ENCODE results near the gene ADAMTSL1. TPM values are rescaled to one million over a fixed set of nuclear protein-coding genes. Genes with fewer than 3 reads are reported as not detected.

Gene ADAMTSL1
- total RNA-seq, 6 experiments from 2014 or later: 0.73 to 2.1 (median 0.89) TPM

GRCh38 chr9:18749711-18750110 lies 275.8 kb downstream of the ADAMTSL1 start:
- Histone ChIP-seq H3K4me1 (peaks cover 0 to 5% (median 0%) of the 10 kb centered on the region in 4 donors), H3K4me3 (no peak overlapping the region), H3K36me3 (no peaks in the 10 kb centered on the region), H3K27ac (no peak overlapping the region), H3K9me3 (no peaks in the 10 kb centered on the region), H3K27me3 (no peaks in the 10 kb centered on the region)
- DNase-seq (no peak), ATAC-seq (no peak)
- intact Hi-C loops (cut with DNase I): no loop called here
- no peak for TF ChIP-seq POLR2A (IDR thresholded peaks at IDR 0.05)
- TF ChIP-seq, protein P1, sequence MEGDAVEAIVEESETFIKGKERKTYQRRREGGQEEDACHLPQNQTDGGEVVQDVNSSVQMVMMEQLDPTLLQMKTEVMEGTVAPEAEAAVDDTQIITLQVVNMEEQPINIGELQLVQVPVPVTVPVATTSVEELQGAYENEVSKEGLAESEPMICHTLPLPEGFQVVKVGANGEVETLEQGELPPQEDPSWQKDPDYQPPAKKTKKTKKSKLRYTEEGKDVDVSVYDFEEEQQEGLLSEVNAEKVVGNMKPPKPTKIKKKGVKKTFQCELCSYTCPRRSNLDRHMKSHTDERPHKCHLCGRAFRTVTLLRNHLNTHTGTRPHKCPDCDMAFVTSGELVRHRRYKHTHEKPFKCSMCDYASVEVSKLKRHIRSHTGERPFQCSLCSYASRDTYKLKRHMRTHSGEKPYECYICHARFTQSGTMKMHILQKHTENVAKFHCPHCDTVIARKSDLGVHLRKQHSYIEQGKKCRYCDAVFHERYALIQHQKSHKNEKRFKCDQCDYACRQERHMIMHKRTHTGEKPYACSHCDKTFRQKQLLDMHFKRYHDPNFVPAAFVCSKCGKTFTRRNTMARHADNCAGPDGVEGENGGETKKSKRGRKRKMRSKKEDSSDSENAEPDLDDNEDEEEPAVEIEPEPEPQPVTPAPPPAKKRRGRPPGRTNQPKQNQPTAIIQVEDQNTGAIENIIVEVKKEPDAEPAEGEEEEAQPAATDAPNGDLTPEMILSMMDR (IDR thresholded peaks at IDR 0.05): no peak
- 100% methylated on average over 1 of the region's 1 CpG for WGBS (ENCODE audit: insufficient coverage, low coverage, low lambda C conversion rate, missing lambda C conversion rate)

DNA sequence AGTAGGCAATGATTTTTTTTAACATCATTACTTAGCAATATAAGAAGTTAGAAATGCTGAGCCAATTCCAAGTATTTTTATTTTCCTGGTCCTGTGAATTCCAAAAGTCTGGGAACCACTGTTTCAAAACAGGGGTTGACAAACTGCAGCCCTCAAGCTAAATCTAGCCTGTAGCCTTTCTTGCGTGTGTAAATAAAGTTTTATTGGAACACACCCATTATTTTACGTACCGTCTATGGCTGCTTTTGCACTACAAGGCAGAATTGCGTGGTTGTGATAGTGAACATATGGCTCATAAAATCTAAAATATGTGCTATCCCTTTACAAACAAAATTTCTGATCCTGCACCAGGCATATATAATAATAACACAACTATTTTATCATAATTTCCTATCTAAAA lies 280.0 kb downstream of the ADAMTSL1 start:
- no peaks in the 10 kb centered on the region for H3K36me3 ChIP-seq
- no peak for DNase-seq
- TF ChIP-seq POLR2A (IDR thresholded peaks at IDR 0.05): no peak
- TF ChIP-seq, protein P1 (IDR thresholded peaks at IDR 0.05): no peak
- H3K4me1 ChIP-seq: peaks cover 0 to 18% (median 3%) of the 10 kb centered on the region in 4 donors
- no peak overlapping the region for H3K4me3 ChIP-seq
- 89% methylated on average over 4 of the region's 4 CpGs for WGBS (ENCODE audit: insufficient coverage, low coverage, low lambda C conversion rate, missing lambda C conversion rate)
- no peak for ATAC-seq
- H3K27me3 ChIP-seq: no peaks in the 10 kb centered on the region
- H3K27ac ChIP-seq: no peak overlapping the region
- intact Hi-C loops (cut with DNase I): no loop called here
- no peaks in the 10 kb centered on the region for H3K9me3 ChIP-seq

GRCh38 chr9:18754537-18754936 lies 280.6 kb downstream of the ADAMTSL1 start:
- intact Hi-C loops (cut with DNase I): no loop called here
- no peak for DNase-seq
- no peaks in the 10 kb centered on the region for H3K36me3 ChIP-seq
- H3K4me1 ChIP-seq: peaks cover 0 to 18% (median 3%) of the 10 kb centered on the region in 4 donors
- ATAC-seq: no peak
- no peak overlapping the region for H3K27ac ChIP-seq
- H3K9me3 ChIP-seq: no peaks in the 10 kb centered on the region
- H3K27me3 ChIP-seq: no peaks in the 10 kb centered on the region
- TF ChIP-seq, protein P1 (IDR thresholded peaks at IDR 0.05): no peak
- no peak for TF ChIP-seq POLR2A (IDR thresholded peaks at IDR 0.05)
- 90% methylated on average over 4 of the region's 4 CpGs for WGBS (ENCODE audit: insufficient coverage, low coverage, low lambda C conversion rate, missing lambda C conversion rate)
- H3K4me3 ChIP-seq: no peak overlapping the region

- peaks cover 0 to 18% (median 3%) of the 10 kb centered on the region in 4 donors for H3K4me1 ChIP-seq
- no peak overlapping the region for H3K27ac ChIP-seq
- intact Hi-C loops (cut with DNase I): no loop called here
- WGBS (ENCODE audit: insufficient coverage, low coverage, low lambda C conversion rate, missing lambda C conversion rate): 70% methylated on average over 2 of the region's 2 CpGs
- no peaks in the 10 kb centered on the region for H3K27me3 ChIP-seq
- no peaks in the 10 kb centered on the region for H3K9me3 ChIP-seq
- ATAC-seq (no peak), DNase-seq (no peak)
- no peaks in the 10 kb centered on the region for H3K36me3 ChIP-seq
- H3K4me3 ChIP-seq: no peak overlapping the region
- TF ChIP-seq POLR2A (IDR thresholded peaks at IDR 0.05): no peak
- TF ChIP-seq, protein P1 (IDR thresholded peaks at IDR 0.05): no peak
These were observed 281.3 kb downstream of the ADAMTSL1 start for GRCh38 chr9:18755263-18755662.

DNA sequence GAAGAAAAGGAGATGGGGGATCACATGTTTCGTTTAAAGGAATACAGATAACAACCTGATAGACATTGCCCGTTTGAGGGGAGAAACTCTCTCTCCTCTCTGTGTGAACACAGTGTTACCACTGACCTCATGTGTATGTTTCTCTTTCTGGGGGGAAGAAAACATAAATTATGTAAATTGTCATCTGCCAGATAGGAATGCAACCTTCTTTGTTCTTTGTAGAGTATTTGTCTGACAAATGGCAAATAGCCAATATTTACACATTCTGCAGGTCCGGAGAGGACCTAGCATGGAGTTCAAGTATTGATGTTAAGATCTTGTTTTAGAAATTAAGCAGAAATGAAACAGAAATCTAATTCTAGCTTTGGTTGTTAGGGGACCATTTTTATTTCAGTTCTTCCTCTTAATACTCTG lies 282.8 kb downstream of the ADAMTSL1 start:
- intact Hi-C loops (cut with DNase I): no loop called here
- no peak for DNase-seq
- no peaks in the 10 kb centered on the region for H3K9me3 ChIP-seq
- H3K4me3 ChIP-seq: no peak overlapping the region
- ATAC-seq: peak; percentile 14 to 62 (median 42)
- TF ChIP-seq, protein P1 (IDR thresholded peaks at IDR 0.05): no peak
- no peak for TF ChIP-seq POLR2A (IDR thresholded peaks at IDR 0.05)
- H3K36me3 ChIP-seq: no peaks in the 10 kb centered on the region
- 20% methylated on average over 3 of the region's 3 CpGs for WGBS (ENCODE audit: insufficient coverage, low coverage, low lambda C conversion rate, missing lambda C conversion rate)
- H3K27me3 ChIP-seq: no peaks in the 10 kb centered on the region
- peak overlapping the region in 1 of 3 donors; percentile 24 for H3K27ac ChIP-seq
- H3K4me1 ChIP-seq: peaks cover 0 to 18% (median 3%) of the 10 kb centered on the region in 4 donors

Data from right lobe of liver (tissue), 6 donors.